ENCODE results near the gene ZNF490. TPM values are rescaled to one million over a fixed set of nuclear protein-coding genes. Genes with fewer than 3 reads are reported as not detected.
"Not testable (repeated sequence)": the region's sequence is repeated elsewhere in the genome, so short reads cannot be mapped to it uniquely, and the experiment has no call there.

Gene ZNF490
- total RNA-seq, 2 donors from 2014 or later = 6.2 to 7.5 TPM

DNA sequence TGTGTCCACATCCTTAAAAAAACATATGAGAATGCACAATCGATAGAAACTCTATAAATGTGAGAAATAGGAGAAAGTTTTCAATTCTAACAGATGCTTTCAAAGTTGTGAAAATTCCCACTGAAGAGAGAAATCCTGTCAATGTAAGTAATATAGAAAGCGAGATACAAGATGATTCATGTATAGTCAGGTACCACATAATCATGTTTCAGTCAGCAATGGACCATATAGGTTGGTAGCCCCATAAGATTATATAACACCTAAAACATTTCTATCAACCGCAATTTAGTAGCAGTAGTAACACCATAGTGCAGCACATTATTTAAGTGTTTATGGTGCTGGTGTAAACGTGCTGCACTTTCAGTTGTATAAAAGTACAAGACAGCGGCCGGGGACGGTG is 18.6 kb upstream of the ZNF490 start:
- H3K9ac ChIP-seq (ENCODE audit: low read depth in 2 of 2, low read length in 2 of 2) = no peak overlapping the region
- no peak overlapping the region for H3K27ac ChIP-seq
- peaks cover 6% of the 10 kb centered on the region for H3K9me3 ChIP-seq
- intact Hi-C loops (cut with DNase I) = no loop called here
- DNase-seq = no peak
- H3K4me3 ChIP-seq = no peak overlapping the region
- no peaks in the 10 kb centered on the region for H3K4me1 ChIP-seq
- TF ChIP-seq, protein P1, sequence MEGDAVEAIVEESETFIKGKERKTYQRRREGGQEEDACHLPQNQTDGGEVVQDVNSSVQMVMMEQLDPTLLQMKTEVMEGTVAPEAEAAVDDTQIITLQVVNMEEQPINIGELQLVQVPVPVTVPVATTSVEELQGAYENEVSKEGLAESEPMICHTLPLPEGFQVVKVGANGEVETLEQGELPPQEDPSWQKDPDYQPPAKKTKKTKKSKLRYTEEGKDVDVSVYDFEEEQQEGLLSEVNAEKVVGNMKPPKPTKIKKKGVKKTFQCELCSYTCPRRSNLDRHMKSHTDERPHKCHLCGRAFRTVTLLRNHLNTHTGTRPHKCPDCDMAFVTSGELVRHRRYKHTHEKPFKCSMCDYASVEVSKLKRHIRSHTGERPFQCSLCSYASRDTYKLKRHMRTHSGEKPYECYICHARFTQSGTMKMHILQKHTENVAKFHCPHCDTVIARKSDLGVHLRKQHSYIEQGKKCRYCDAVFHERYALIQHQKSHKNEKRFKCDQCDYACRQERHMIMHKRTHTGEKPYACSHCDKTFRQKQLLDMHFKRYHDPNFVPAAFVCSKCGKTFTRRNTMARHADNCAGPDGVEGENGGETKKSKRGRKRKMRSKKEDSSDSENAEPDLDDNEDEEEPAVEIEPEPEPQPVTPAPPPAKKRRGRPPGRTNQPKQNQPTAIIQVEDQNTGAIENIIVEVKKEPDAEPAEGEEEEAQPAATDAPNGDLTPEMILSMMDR (IDR thresholded peaks at IDR 0.05) = no peak
- no peaks in the 10 kb centered on the region for H3K27me3 ChIP-seq
- H3K36me3 ChIP-seq = peaks cover 36% of the 10 kb centered on the region

DNA sequence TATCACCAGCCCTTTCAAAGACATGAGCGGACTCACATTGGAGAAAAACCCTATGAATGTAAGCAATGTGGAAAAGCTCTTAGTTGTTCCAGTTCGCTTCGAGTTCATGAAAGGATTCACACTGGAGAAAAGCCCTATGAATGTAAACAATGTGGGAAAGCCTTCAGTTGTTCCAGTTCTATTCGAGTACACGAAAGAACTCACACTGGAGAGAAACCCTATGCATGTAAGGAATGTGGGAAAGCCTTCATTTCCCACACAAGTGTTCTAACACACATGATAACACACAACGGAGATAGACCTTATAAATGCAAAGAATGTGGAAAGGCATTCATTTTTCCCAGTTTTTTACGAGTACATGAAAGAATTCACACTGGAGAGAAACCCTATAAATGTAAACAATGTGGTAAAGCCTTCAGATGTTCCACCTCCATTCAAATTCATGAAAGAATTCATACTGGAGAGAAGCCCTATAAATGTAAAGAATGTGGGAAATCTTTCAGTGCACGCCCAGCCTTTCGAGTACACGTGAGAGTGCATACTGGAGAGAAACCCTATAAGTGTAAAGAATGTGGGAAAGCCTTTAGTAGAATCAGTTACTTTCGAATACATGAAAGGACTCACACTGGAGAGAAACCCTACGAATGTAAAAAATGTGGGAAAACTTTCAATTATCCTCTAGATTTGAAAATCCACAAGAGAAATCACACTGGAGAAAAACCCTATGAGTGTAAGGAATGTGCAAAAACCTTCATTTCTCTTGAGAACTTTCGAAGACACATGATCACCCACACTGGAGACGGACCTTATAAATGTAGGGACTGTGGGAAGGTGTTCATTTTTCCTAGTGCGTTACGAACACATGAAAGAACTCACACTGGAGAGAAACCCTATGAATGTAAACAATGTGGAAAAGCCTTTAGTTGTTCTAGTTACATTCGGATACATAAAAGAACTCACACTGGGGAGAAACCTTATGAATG is 17.7 kb upstream of the ZNF490 start:
- Histone ChIP-seq H3K4me1 (no peaks in the 10 kb centered on the region), H3K27ac (no peak overlapping the region), H3K36me3 (peaks cover 36% of the 10 kb centered on the region), H3K9me3 (peaks cover 6% of the 10 kb centered on the region), H3K9ac (ENCODE audit: low read depth in 2 of 2, low read length in 2 of 2) (no peak overlapping the region), H3K27me3 (no peaks in the 10 kb centered on the region), H3K4me3 (no peak overlapping the region)
- DNase-seq = no peak
- intact Hi-C loops (cut with DNase I) = no loop called here
- TF ChIP-seq, protein P1 (IDR thresholded peaks at IDR 0.05) = no peak

DNA sequence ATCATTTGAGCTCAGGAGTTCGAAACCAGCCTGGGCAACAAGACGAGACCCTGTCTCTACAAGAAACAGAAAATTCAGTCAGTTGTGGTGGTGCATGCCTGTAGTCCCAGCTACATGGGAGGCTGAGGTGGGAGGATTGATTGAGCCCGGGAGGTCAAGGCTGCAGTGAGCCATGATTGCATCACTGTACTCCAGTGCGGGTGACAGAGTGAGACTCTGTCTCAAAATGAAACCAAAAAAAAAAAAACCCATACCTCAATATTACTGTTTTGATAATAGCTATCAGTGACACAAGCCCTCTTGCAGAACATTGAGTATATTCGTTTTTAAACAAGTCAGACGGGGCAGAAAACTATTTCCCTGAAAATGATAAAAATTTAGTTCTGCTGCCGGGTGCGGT is 16.3 kb upstream of the ZNF490 start:
- DNase-seq = no peak
- Histone ChIP-seq H3K9me3 (peaks cover 6% of the 10 kb centered on the region), H3K4me3 (no peak overlapping the region), H3K9ac (ENCODE audit: low read depth in 2 of 2, low read length in 2 of 2) (no peak overlapping the region), H3K4me1 (no peaks in the 10 kb centered on the region), H3K27me3 (no peaks in the 10 kb centered on the region), H3K36me3 (peaks cover 36% of the 10 kb centered on the region), H3K27ac (no peak overlapping the region)
- TF ChIP-seq, protein P1 (IDR thresholded peaks at IDR 0.05) = no peak
- intact Hi-C loops (cut with DNase I) = no loop called here

DNA sequence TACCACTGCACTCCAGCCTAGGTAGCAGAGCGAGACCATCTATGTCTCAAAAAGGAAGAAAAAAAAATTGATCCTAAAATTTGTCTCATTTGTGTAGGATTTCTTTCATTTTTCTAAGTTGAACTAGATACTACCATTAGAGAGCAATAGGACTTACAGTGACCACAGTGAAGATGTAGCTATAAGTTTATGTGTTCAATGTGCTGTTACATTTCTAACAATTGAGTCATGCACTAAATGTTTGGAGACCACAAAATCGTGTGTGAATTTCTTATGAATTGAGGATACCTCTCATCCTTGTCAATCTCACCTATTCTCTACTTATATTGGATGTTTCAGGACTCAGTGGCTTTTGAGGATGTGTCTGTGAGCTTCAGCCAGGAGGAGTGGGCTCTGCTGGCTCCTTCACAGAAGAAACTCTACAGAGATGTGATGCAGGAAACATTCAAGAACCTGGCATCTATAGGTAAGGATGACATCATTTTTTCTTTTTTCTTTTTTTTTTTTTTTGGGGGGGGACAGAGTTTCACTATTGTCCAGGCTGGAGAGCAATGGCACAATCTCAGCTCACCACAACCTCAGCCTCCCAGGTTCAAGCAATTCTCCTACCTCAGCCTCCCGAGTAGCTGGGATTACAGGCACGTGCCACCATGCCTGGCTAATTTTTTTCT is 12.9 kb upstream of the ZNF490 start:
- Histone ChIP-seq H3K4me3 (no peak overlapping the region), H3K9ac (ENCODE audit: low read depth in 2 of 2, low read length in 2 of 2) (no peak overlapping the region), H3K9me3 (peaks cover 6% of the 10 kb centered on the region), H3K36me3 (peaks cover 31% of the 10 kb centered on the region), H3K4me1 (no peaks in the 10 kb centered on the region), H3K27me3 (no peaks in the 10 kb centered on the region), H3K27ac (no peak overlapping the region)
- TF ChIP-seq, protein P1 (IDR thresholded peaks at IDR 0.05) = no peak
- no peak for DNase-seq
- intact Hi-C loops (cut with DNase I) = no loop called here

DNA sequence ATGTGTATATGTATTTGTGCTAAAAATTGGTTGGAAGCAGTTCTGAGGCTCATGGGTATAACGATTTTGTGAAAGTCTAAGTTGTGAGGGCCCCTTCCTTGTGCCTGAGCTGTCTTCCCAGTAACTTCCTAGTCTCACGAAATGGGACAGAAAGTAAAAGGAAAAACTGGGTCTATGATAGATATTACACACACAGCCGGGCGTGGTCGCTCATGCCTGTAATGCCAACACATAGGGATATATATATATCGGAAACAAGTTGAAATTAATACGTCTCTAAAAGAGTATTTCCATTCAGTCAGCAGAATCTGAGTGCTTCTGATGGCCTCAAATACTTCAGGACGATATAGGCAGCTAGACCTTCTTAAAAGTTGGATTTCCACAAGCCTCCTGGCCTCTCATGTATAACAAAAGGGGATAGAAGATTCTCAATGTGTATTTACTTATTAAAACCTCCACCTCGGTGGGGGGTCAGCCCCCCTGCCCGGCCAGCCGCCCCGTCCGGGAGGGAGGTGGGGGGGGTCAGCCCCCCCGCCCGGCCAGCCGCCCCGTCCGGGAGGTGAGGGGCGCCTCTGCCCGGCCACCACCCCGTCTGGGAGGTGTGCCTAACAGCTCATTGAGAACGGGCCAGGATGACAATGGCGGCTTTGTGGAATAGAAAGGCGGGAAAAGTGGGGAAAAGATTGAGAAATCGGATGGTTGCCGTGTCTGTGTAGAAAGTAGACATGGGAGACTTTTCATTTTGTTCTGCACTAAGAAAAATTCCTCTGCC is 10.8 kb upstream of the ZNF490 start:
- H3K27ac ChIP-seq; H3K9me3 ChIP-seq; H3K9ac ChIP-seq (ENCODE audit: low read depth in 2 of 2, low read length in 2 of 2); H3K4me3 ChIP-seq; intact Hi-C loops (cut with DNase I); H3K27me3 ChIP-seq; DNase-seq; H3K4me1 ChIP-seq: not testable (repeated sequence)
- peaks cover 12% of the 10 kb centered on the region for H3K36me3 ChIP-seq
